ENCODE measurements around the gene SGCA. TPM values are rescaled to one million over a fixed set of nuclear protein-coding genes. Genes with fewer than 3 reads are reported as not detected.

Gene SGCA
- total and polyA plus RNA-seq, 2 experiments from 2014 or later: 0.19 TPM; not detected in 1

- no peak for TF ChIP-seq CREB1 (CRISPR knock-in tag; IDR thresholded peaks at IDR 0.05; ENCODE audit: low read depth)
- no peak for TF ChIP-seq NANOG (IDR thresholded peaks at IDR 0.05; ENCODE audit: borderline replicate concordance)
- TF ChIP-seq REST (IDR thresholded peaks at IDR 0.05; ENCODE audit: unreplicated experiment): no peak
- TF ChIP-seq ZNF331 (CRISPR knock-in tag; IDR thresholded peaks at IDR 0.05; ENCODE audit: low read depth): no peak
- TF ChIP-seq CTCF (conservative IDR thresholded peaks at IDR 0.05; ENCODE audit: low read depth in 2 of 2): no peak
- peak overlapping the region; percentile 95 for H2AFZ ChIP-seq
- peaks cover 70% of the 10 kb centered on the region for H3K4me1 Mint-ChIP-seq
- H3K36me3 ChIP-seq (ENCODE audit: insufficient read depth): no peaks in the 10 kb centered on the region
- H3K9me2 ChIP-seq (ENCODE audit: insufficient read depth): no peaks in the 10 kb centered on the region
- H3K27ac ChIP-seq (ENCODE audit: low read depth): no peak overlapping the region
- peak overlapping the region; percentile 32; the same call in 1 of the 2 replicates for H3K4me3 ChIP-seq
- DNase-seq (ENCODE audit: low spot score): peak; percentile 72
- no peaks in the 10 kb centered on the region for H3K79me2 ChIP-seq (replicated peaks; ENCODE audit: insufficient read depth)
- H3K4me1 ChIP-seq (ENCODE audit: insufficient read depth): peaks cover 46% of the 10 kb centered on the region
- no peaks in the 10 kb centered on the region for H4K20me1 ChIP-seq (replicated peaks; ENCODE audit: insufficient read depth)
- peaks cover 7% of the 10 kb centered on the region; the same call in 1 of the 2 replicates for H3K27me3 ChIP-seq (ENCODE audit: insufficient read depth)
- 0 out of 2 replicates have a peak, but pooled peaks cover 5% of the 10 kb centered on the region for H3F3A ChIP-seq (replicated peaks; ENCODE audit: low read depth)
- peaks cover 31% of the 10 kb centered on the region for H3K27me3 Mint-ChIP-seq (ENCODE audit: insufficient read depth, low read depth, poor library complexity)
- H3K9me3 Mint-ChIP-seq: no peaks in the 10 kb centered on the region; the same call in 2 of the 3 replicates
- peak overlapping the region; percentile 74 for H3K4me2 ChIP-seq
- no peak overlapping the region; the same call in 1 of the 2 replicates for H3K27ac Mint-ChIP-seq
- H3K4me3 Mint-ChIP-seq: no peak overlapping the region
- no peaks in the 10 kb centered on the region; the same call in 2 of the 3 replicates for H3K36me3 Mint-ChIP-seq (ENCODE audit: low read depth)
- ATAC-seq: peak; percentile 27
Observed at GRCh38 chr17:50210240-50211225, 44.7 kb downstream of the SGCA start.

All from GM23338 (cell line).